GM12892 (cell line): ENCODE measurements around the gene NEDD1.

ENCODE experiments used
- POLR2A ChIP-seq: IDR thresholded peaks from 2 replicates; pipeline ENCODE4 v1.6.1; 2011; ENCODE audit warnings: low read depth, low read length, control low read depth
- POLR2AphosphoS5 ChIP-seq: IDR thresholded peaks from 2 replicates; pipeline ENCODE4 v1.6.1; 2011; ENCODE audit warnings: low read depth, low read length, control low read depth

- TF ChIP-seq POLR2AphosphoS5: no peak
- TF ChIP-seq POLR2A: no peak
Observed at GRCh38 chr12:96880220-96880619, 26.8 kb upstream of the NEDD1 start.
